Measurements from ENCODE around the gene ZNF808.
"Not testable (repeated sequence)": the region's sequence is repeated elsewhere in the genome, so short reads cannot be mapped to it uniquely, and the experiment has no call there.

The ZNF808 gene

GRCh38 chr19:52567921-52568320 lies 40.5 kb downstream of the ZNF808 start:
- H3K4me1 Mint-ChIP-seq = peaks cover 35% of the 10 kb centered on the region
- H3K9me3 Mint-ChIP-seq = peaks cover 21% of the 10 kb centered on the region
- peaks cover 45% of the 10 kb centered on the region for H3K36me3 Mint-ChIP-seq (ENCODE audit: low read depth)
- H3K4me3 Mint-ChIP-seq = no peak overlapping the region
- TF ChIP-seq CTCF (IDR thresholded peaks at IDR 0.05) = no peak
- no peak for DNase-seq
- H3K27me3 Mint-ChIP-seq (ENCODE audit: low read depth, poor library complexity) = peaks cover 11% of the 10 kb centered on the region
- no peak overlapping the region for H3K27ac Mint-ChIP-seq

GRCh38 chr19:52569638-52569999 lies 42.2 kb downstream of the ZNF808 start:
- Mint-ChIP-seq H3K36me3 (ENCODE audit: low read depth) (peaks cover 40% of the 10 kb centered on the region), H3K4me3 (peak overlapping the region; percentile 96), H3K27ac (peak overlapping the region; percentile 96), H3K9me3 (peaks cover 13% of the 10 kb centered on the region), H3K4me1 (peaks cover 37% of the 10 kb centered on the region)
- peak; percentile 58 for DNase-seq
- H3K27me3 Mint-ChIP-seq (ENCODE audit: low read depth, poor library complexity) = not testable (repeated sequence)

GRCh38 chr19:52570000-52570861 lies 42.8 kb downstream of the ZNF808 start, which contains the start of gene ZNF701:
TSS of gene ZNF701 (plus strand) at chr19:52570287. CDS start at chr19:52574148, 3,861 bp downstream.
- Mint-ChIP-seq H3K4me3 (peak within 1 kb of the TSS; percentile 96), H3K4me1 (peaks cover 37% of the 10 kb centered on the region), H3K36me3 (ENCODE audit: low read depth) (peaks cover 42% of the 10 kb centered on the region), H3K27me3 (ENCODE audit: low read depth, poor library complexity) (peaks cover 6% of the 10 kb centered on the region), H3K27ac (peak within 1 kb of the TSS; percentile 96), H3K9me3 (peaks cover 11% of the 10 kb centered on the region)
- peak; percentile 99 for DNase-seq
- no peak for TF ChIP-seq CTCF (IDR thresholded peaks at IDR 0.05)

GRCh38 chr19:52584736-52585440 lies 57.4 kb downstream of the ZNF808 start:
- Mint-ChIP-seq H3K36me3 (ENCODE audit: low read depth) (peaks cover 88% of the 10 kb centered on the region), H3K4me3 (no peak overlapping the region), H3K9me3 (peaks cover 55% of the 10 kb centered on the region), H3K4me1 (no peaks in the 10 kb centered on the region), H3K27ac (no peak overlapping the region), H3K27me3 (ENCODE audit: low read depth, poor library complexity) (no peaks in the 10 kb centered on the region)
- no peak for DNase-seq
- no peak for TF ChIP-seq CTCF (IDR thresholded peaks at IDR 0.05)

GRCh38 chr19:52585604-52586003 lies 58.1 kb downstream of the ZNF808 start:
- Mint-ChIP-seq H3K27ac (no peak overlapping the region), H3K4me1 (no peaks in the 10 kb centered on the region), H3K9me3 (peaks cover 57% of the 10 kb centered on the region), H3K36me3 (ENCODE audit: low read depth) (peaks cover 89% of the 10 kb centered on the region), H3K4me3 (no peak overlapping the region), H3K27me3 (ENCODE audit: low read depth, poor library complexity) (no peaks in the 10 kb centered on the region)
- no peak for DNase-seq
- no peak for TF ChIP-seq CTCF (IDR thresholded peaks at IDR 0.05)

- Mint-ChIP-seq H3K9me3 (peaks cover 23% of the 10 kb centered on the region), H3K4me3 (no peak overlapping the region), H3K27me3 (ENCODE audit: low read depth, poor library complexity) (no peaks in the 10 kb centered on the region), H3K27ac (no peak overlapping the region), H3K4me1 (no peaks in the 10 kb centered on the region), H3K36me3 (ENCODE audit: low read depth) (peaks cover 67% of the 10 kb centered on the region)
- no peak for TF ChIP-seq CTCF (IDR thresholded peaks at IDR 0.05)
- DNase-seq = no peak
Measured at GRCh38 chr19:52590728-52591127, 63.3 kb downstream of the ZNF808 start.
